CD4-positive, alpha-beta T cell treated with Interleukin-17A for 1 hour (primary cell): ENCODE results near the gene FXR2.

Source experiments
- DNase-seq: peaks from one replicate; pipeline ENCODE4 v3.0.0-alpha.2; 2020

FXR2 gene

DNA sequence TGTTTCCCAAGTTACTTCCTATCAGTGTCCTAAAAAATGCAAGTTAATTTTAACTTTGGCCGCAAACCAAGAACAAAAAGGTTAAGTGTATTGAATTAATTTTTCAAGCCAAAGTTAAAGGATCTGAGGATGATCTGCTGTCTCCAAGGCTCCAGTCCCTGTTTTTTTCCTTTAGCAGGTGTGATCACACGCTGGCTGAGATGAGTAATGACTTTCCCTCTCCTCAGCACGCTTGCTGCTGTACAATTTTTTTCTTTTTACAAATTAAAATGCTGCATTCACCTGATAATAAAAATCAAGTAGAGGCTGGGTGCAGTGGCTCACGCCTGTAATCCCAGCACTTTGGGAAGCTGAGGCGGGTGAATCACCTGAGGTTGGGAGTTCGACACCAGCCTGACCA, 69.8 kb downstream of the FXR2 start:
- no peak for DNase-seq
